Esophagus muscularis mucosa (tissue), 3 donors: ENCODE results near the gene TRIM54.
"Not testable (repeated sequence)": the region's sequence is repeated elsewhere in the genome, so short reads cannot be mapped to it uniquely, and the experiment has no call there.

Source experiments
- CTCF ChIP-seq, 3 experiments: fragments of 200-600 bp in 2 of 3; fragments of 450-650 bp in 1 of 3; sonication (generic) in 2 of 3; IDR thresholded peaks; one replicate each; pipeline ENCODE4 v1.5.1; 2017 to 2019; ENCODE audit warnings: antibody characterized with exemption in 3 of 3, mild to moderate bottlenecking in 2 of 3, moderate library complexity in 1 of 3
- POLR2A ChIP-seq: fragments of 450-650 bp; IDR thresholded peaks from one replicate; pipeline ENCODE4 v1.6.1; 2017; ENCODE audit warnings: antibody characterized with exemption, moderate library complexity, mild to moderate bottlenecking, low read depth

GRCh38 chr2:27300606-27301005 lies 18.4 kb downstream of the TRIM54 start:
- not testable (repeated sequence) for TF ChIP-seq CTCF (IDR thresholded peaks at IDR 0.05); POLR2A
